Stomach (tissue), 9 donors: ENCODE results near the gene CDK10. TPM values are rescaled to one million over a fixed set of nuclear protein-coding genes. Genes with fewer than 3 reads are reported as not detected.

Experiments
- DNase-seq, 2 donors: peaks; one replicate each; pipeline versions ENCODE4 v3.0.0 to v3.0.0-alpha.2; 2013 to 2019
- H3K27ac ChIP-seq, 5 donors: fragments of 200-600 bp in 4 of 5; sonication (generic) in 4 of 5; one replicate each; pipeline ENCODE4 v1.5.1; 2013 to 2019; ENCODE audit warnings: mild to moderate bottlenecking in 1 of 5, moderate library complexity in 1 of 5
- H3K27me3 ChIP-seq, 3 donors: fragments of 200-600 bp; sonication (generic); one replicate each; pipeline ENCODE4 v1.5.1; 2017 to 2019; ENCODE audit warnings: mixed run types in 1 of 3
- H3K36me3 ChIP-seq, 4 donors: fragments of 200-600 bp; sonication (generic); 1 replicate in 3 of 4; 2 replicates in 1 of 4; pipeline ENCODE4 v1.5.1; 2016 to 2019
- H3K4me1 ChIP-seq, 4 donors: fragments of 200-600 bp; sonication (generic); one replicate each; pipeline ENCODE4 v1.5.1; 2016 to 2019
- H3K4me3 ChIP-seq, 4 donors: fragments of 200-600 bp; sonication (generic) in 3 of 4; one replicate each; pipeline ENCODE4 v1.5.1; 2016 to 2019; ENCODE audit warnings: mild to moderate bottlenecking in 1 of 4
- H3K9me3 ChIP-seq, 4 donors: fragments of 200-600 bp; sonication (generic); one replicate each; pipeline ENCODE4 v1.5.1; 2016 to 2019
- EP300 ChIP-seq: sonication (generic); formaldehyde crosslinking; IDR thresholded peaks from one replicate; pipeline ENCODE4 v1.6.1; 2017; ENCODE audit warnings: antibody characterized with exemption
- POLR2A ChIP-seq, 4 donors: fragments of 450-650 bp; IDR thresholded peaks; one replicate each; pipeline ENCODE4 v1.6.1; 2016; ENCODE audit warnings: antibody characterized with exemption in 4 of 4, control low read depth in 2 of 4, mild to moderate bottlenecking in 1 of 4, moderate library complexity in 1 of 4
- POLR2AphosphoS5 ChIP-seq, 3 donors: sonication (generic); formaldehyde crosslinking; IDR thresholded peaks; one replicate each; pipeline ENCODE4 v1.6.1; 2016; ENCODE audit warnings: antibody characterized with exemption in 3 of 3
- WGBS, 5 donors: extraction: QIAGEN DNeasy Blood & Tissue Kit in 3 of 5; methylation state at CpG; one replicate each; pipeline versions ENCODE4 v1.1.5 to v1.1.7; 2013 to 2018; 5-methylcytosine and 5-hydroxymethylcytosine counted together
- intact Hi-C: fragments of 100-400 bp; cut with DNase I; formaldehyde crosslinking; loops from one replicate; pipeline ENCODE4 v1.15.1; 2023; ENCODE audit warnings: low total_unique reads
- polyA plus RNA-seq, 3 donors: library from polyadenylated mRNA; stranded (reverse); fragments of 200-250 nt; gene quantifications; one replicate each; pipeline ENCODE4 v1.2.3, GENCODE V29; 2013
- total RNA-seq, 5 donors: library from RNA; depleted of rRNA; stranded (reverse); fragments of >200 nt; gene quantifications; one replicate each; pipeline versions ENCODE4 v1.1.0 to v1.2.3, GENCODE V29; 2014 to 2016
- TF ChIP-seq, protein P1 (sequence below), 7 experiments: fragments of 450-650 bp in 4 of 7; fragments of 200-600 bp in 3 of 7; sonication (generic) in 3 of 7; IDR thresholded peaks; one replicate each; pipeline ENCODE4 v1.5.1; 2016 to 2019; ENCODE audit warnings: antibody characterized with exemption in 7 of 7, control low read depth in 2 of 7, mild to moderate bottlenecking in 1 of 7
- donor health status: healthy with polysubstance abuse.
- donor health status: Bipolar disorder and iron deficiency.
- donor health status: healthy.

CDK10 gene
- total and polyA plus RNA-seq, 8 donors, result 40.9 to 256 (median 86.4) TPM

DNA sequence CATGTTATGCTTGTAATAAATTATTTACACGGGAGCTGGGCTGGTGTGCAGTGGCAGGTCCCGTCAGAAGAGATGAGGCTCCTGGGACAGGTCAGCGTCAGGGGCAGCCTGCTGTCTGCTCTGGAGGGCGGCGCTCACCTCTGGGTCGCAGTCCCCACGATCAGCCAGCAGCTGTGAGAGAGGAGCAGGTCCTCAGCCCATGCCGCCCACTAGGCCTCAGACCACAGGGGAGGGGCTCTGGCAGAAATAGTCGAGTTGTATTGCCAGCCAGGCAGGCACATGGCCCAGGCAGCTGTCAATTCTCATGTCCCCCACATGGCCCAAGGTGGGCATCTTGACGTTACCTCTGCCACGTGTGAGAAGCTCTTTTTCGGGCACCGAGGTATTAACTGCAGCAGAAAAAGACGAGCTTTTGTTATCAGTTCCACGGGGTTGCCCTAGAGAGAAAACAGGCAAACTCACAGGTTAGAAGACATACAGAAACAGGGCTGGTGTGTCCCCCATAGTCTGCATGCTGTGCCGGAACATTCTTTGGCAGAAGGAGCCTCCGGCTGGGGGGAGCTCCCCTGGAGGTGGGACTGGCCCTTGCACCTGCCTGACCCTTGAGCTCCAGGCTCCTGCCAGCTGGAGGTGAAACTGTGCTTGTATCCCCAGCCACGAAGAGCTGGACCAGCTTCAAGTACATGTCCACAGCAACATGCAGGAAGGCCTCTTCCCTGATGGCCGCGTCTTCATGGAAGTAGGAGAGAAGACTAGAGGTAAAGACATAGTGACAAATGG lies 52.2 kb downstream of the CDK10 start:
- WGBS, 5 donors, result 81 to 87% (median 84%) methylated on average over 19 to 20 of the region's 20 CpGs
- no peak overlapping the region for H3K27ac ChIP-seq
- no peak for DNase-seq
- H3K4me1 ChIP-seq, result no peaks in the 10 kb centered on the region
- no peaks in the 10 kb centered on the region for H3K27me3 ChIP-seq
- H3K9me3 ChIP-seq, result no peaks in the 10 kb centered on the region
- TF ChIP-seq, protein P1, sequence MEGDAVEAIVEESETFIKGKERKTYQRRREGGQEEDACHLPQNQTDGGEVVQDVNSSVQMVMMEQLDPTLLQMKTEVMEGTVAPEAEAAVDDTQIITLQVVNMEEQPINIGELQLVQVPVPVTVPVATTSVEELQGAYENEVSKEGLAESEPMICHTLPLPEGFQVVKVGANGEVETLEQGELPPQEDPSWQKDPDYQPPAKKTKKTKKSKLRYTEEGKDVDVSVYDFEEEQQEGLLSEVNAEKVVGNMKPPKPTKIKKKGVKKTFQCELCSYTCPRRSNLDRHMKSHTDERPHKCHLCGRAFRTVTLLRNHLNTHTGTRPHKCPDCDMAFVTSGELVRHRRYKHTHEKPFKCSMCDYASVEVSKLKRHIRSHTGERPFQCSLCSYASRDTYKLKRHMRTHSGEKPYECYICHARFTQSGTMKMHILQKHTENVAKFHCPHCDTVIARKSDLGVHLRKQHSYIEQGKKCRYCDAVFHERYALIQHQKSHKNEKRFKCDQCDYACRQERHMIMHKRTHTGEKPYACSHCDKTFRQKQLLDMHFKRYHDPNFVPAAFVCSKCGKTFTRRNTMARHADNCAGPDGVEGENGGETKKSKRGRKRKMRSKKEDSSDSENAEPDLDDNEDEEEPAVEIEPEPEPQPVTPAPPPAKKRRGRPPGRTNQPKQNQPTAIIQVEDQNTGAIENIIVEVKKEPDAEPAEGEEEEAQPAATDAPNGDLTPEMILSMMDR (IDR thresholded peaks at IDR 0.05), result no peak
- no peak for TF ChIP-seq EP300
- TF ChIP-seq POLR2AphosphoS5 (IDR thresholded peaks at IDR 0.05), result no peak
- no peak overlapping the region for H3K4me3 ChIP-seq
- intact Hi-C loops, result no loop called here
- peaks cover 67 to 84% (median 80%) of the 10 kb centered on the region in 4 donors for H3K36me3 ChIP-seq

DNA sequence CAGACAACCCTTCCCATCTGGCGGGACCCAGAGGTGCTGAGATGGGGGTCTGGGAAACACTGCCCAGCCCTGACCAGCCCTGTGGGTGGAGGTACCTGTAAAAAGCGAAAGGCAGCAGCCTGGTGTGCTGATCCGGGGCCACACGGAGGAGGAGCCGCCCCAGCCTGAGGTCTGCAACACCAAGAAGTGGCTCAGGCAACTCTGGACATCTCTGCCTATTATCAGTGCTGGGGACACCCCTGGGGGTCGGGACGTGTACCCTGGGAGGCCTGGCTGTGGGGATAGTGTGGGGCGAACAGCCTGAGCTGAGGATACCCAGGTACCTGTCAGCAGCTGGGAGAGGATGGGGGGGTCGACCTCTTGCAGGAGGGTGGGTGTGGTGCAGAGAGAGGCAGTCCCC lies 52.9 kb downstream of the CDK10 start:
- H3K27ac ChIP-seq, result no peak overlapping the region
- no peaks in the 10 kb centered on the region for H3K4me1 ChIP-seq
- DNase-seq, result no peak
- intact Hi-C loops, result no loop called here
- H3K27me3 ChIP-seq, result no peaks in the 10 kb centered on the region
- 83 to 91% (median 89%) methylated on average over 9 of the region's 9 CpGs for WGBS, 5 donors
- peaks cover 61 to 82% (median 75%) of the 10 kb centered on the region in 4 donors for H3K36me3 ChIP-seq
- H3K9me3 ChIP-seq, result no peaks in the 10 kb centered on the region
- H3K4me3 ChIP-seq, result no peak overlapping the region
- no peak for TF ChIP-seq POLR2AphosphoS5 (IDR thresholded peaks at IDR 0.05)
- TF ChIP-seq EP300, result no peak
- TF ChIP-seq, protein P1 (IDR thresholded peaks at IDR 0.05), result no peak
- no peak for TF ChIP-seq POLR2A (IDR thresholded peaks at IDR 0.05)

DNA sequence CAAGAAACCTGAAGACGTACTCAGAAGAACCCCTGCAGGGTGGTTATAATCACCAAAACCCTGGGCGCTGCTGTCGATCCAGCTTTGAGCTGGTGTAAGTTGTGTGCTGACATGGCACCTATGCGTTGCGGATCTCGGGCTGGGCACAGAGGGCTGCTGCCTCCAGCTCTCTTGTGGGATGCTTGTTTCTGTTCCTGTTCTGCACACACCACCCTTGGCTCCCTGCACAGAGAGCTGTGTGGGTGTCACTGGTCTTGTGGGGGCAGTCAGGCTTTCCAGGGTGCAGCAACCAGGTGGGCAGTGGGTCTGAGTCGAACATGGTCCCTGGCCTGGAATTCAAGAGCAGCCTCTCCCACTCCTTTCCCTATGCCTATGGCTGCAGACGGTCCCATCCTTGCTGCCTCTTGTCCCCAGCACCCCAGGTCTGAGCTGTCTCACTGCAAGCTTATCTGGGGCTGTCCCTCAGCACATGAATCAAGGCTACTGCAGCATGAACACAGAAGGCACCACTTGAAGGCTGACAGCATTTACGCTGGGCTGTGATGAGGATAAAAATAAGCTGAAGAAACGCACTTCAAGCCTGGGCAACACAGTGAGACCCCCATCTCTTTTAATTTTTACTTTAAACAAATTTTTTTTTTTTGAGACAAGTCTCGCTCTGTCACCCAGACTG lies 55.0 kb downstream of the CDK10 start:
- Histone ChIP-seq H3K4me1 (no peaks in the 10 kb centered on the region), H3K9me3 (no peaks in the 10 kb centered on the region), H3K27me3 (no peaks in the 10 kb centered on the region), H3K27ac (no peak overlapping the region), H3K4me3 (no peak overlapping the region), H3K36me3 (peaks cover 41 to 77% (median 60%) of the 10 kb centered on the region in 4 donors)
- TF ChIP-seq POLR2A (IDR thresholded peaks at IDR 0.05) (no peak), EP300 (no peak), POLR2AphosphoS5 (IDR thresholded peaks at IDR 0.05) (no peak)
- TF ChIP-seq, protein P1 (IDR thresholded peaks at IDR 0.05), result no peak
- WGBS, 5 donors, result 81 to 91% (median 85%) methylated on average over 11 of the region's 11 CpGs
- DNase-seq, result no peak
- intact Hi-C loops, result no loop called here

DNA sequence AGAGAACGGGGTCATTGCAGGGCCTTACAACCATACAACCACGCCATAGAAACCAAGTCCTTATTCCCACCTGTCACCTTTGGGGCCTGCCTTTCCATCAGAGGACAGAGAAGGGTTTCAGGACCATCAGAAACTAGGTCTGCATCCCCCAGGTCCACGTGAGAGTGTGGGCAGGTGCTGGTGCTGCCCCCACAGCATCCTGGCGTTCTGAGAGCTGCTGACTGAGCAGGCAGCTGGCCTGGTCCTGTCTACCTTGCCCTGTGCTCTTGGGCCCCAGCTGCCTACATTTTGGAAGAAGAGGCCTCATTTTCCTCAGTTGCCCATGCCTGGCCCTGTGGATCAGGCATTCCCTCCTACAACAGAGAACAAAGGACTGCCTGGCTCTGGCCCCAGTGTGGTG lies 56.5 kb downstream of the CDK10 start:
- no peaks in the 10 kb centered on the region for H3K4me1 ChIP-seq
- no peak overlapping the region for H3K4me3 ChIP-seq
- intact Hi-C loops, result no loop called here
- H3K27me3 ChIP-seq, result no peaks in the 10 kb centered on the region
- H3K27ac ChIP-seq, result no peak overlapping the region
- no peak for DNase-seq
- WGBS, 5 donors, result 74 to 87% (median 84%) methylated on average over 3 to 4 of the region's 4 CpGs
- H3K36me3 ChIP-seq, result peaks cover 26 to 69% (median 51%) of the 10 kb centered on the region in 4 donors
- H3K9me3 ChIP-seq, result no peaks in the 10 kb centered on the region
- TF ChIP-seq, protein P1 (IDR thresholded peaks at IDR 0.05), result no peak
- TF ChIP-seq POLR2AphosphoS5 (IDR thresholded peaks at IDR 0.05), result no peak
- no peak for TF ChIP-seq POLR2A (IDR thresholded peaks at IDR 0.05)
- TF ChIP-seq EP300, result no peak
